Mononuclear cell (primary cell): Measurements from ENCODE around the gene CTNNAL1. TPM values are rescaled to one million over a fixed set of nuclear protein-coding genes. Genes with fewer than 3 reads are reported as not detected.
"Not testable (repeated sequence)": the region's sequence is repeated elsewhere in the genome, so short reads cannot be mapped to it uniquely, and the experiment has no call there.

Experiments used
- H3K27me3 ChIP-seq: 2 replicates; pipeline ENCODE4 v1.6.0; 2011; ENCODE audit warnings: low read length, control low read depth; ENCODE audit not compliant: insufficient read depth
- H3K4me1 ChIP-seq: 2 replicates; pipeline ENCODE4 v1.5.1; 2011; ENCODE audit warnings: mild to moderate bottlenecking, low read length, control low read depth; ENCODE audit not compliant: insufficient read depth
- H3K4me3 ChIP-seq: 2 replicates; pipeline ENCODE4 v1.5.1; 2011; ENCODE audit warnings: mild to moderate bottlenecking, low read length, moderate library complexity
- H3K9me3 ChIP-seq: 2 replicates; pipeline ENCODE4 v1.5.1; 2011; ENCODE audit warnings: low read depth, mild to moderate bottlenecking, control low read depth, low read length
- total RNA-seq: library from RNA; depleted of rRNA; stranded (reverse); fragments of >200 nt; gene quantifications from one replicate; pipeline ENCODE4 v1.2.3, GENCODE V29; 2012

The CTNNAL1 gene
- 4.3 TPM for total RNA-seq

GRCh38 chr9:109012876-109013678 is at the start of gene CTNNAL1:
Gene CTNNAL1 (minus strand): TSS chr9:109013499. CDS start chr9:109013442, 57 bp downstream.
- no peaks in the 10 kb centered on the region for H3K9me3 ChIP-seq
- peak within 1 kb of the TSS; percentile 62 for H3K4me3 ChIP-seq
- no peaks in the 10 kb centered on the region for H3K27me3 ChIP-seq
- H3K4me1 ChIP-seq: peaks cover 21% of the 10 kb centered on the region

GRCh38 chr9:109062543-109062942 is 49.2 kb upstream of the CTNNAL1 start:
- Histone ChIP-seq H3K27me3 (no peaks in the 10 kb centered on the region), H3K4me1 (no peaks in the 10 kb centered on the region), H3K9me3 (no peaks in the 10 kb centered on the region), H3K4me3 (no peak overlapping the region)

- H3K4me3 ChIP-seq: no peak overlapping the region
- H3K9me3 ChIP-seq: no peaks in the 10 kb centered on the region
- no peaks in the 10 kb centered on the region for H3K27me3 ChIP-seq
- no peaks in the 10 kb centered on the region for H3K4me1 ChIP-seq
Observed at GRCh38 chr9:109060191-109060590, 46.9 kb upstream of the CTNNAL1 start.

GRCh38 chr9:109053121-109053520 is 39.8 kb upstream of the CTNNAL1 start:
- not testable (repeated sequence) for H3K27me3 ChIP-seq, H3K4me1 ChIP-seq, H3K4me3 ChIP-seq, H3K9me3 ChIP-seq

- Histone ChIP-seq H3K4me1 (no peaks in the 10 kb centered on the region), H3K4me3 (no peak overlapping the region), H3K27me3 (no peaks in the 10 kb centered on the region), H3K9me3 (no peaks in the 10 kb centered on the region)
Observed at GRCh38 chr9:109052416-109052815, 39.1 kb upstream of the CTNNAL1 start.

- Histone ChIP-seq H3K9me3 (no peaks in the 10 kb centered on the region), H3K4me3 (no peak overlapping the region), H3K27me3 (no peaks in the 10 kb centered on the region), H3K4me1 (no peaks in the 10 kb centered on the region)
Observed at GRCh38 chr9:109051733-109052132, 38.4 kb upstream of the CTNNAL1 start.

- H3K9me3 ChIP-seq: no peaks in the 10 kb centered on the region
- H3K4me3 ChIP-seq: no peak overlapping the region
- no peaks in the 10 kb centered on the region for H3K4me1 ChIP-seq
- no peaks in the 10 kb centered on the region for H3K27me3 ChIP-seq
Observed at GRCh38 chr9:109050444-109050843, 37.1 kb upstream of the CTNNAL1 start.

GRCh38 chr9:109048822-109049221 is 35.5 kb upstream of the CTNNAL1 start:
- Histone ChIP-seq H3K9me3 (no peaks in the 10 kb centered on the region), H3K4me3 (no peak overlapping the region), H3K27me3 (no peaks in the 10 kb centered on the region), H3K4me1 (no peaks in the 10 kb centered on the region)

GRCh38 chr9:109047259-109047658 is 34.0 kb upstream of the CTNNAL1 start:
- H3K9me3 ChIP-seq: no peaks in the 10 kb centered on the region
- no peaks in the 10 kb centered on the region for H3K4me1 ChIP-seq
- H3K4me3 ChIP-seq: no peak overlapping the region
- no peaks in the 10 kb centered on the region for H3K27me3 ChIP-seq

GRCh38 chr9:109046346-109046745 is 33.0 kb upstream of the CTNNAL1 start:
- H3K4me1 ChIP-seq: no peaks in the 10 kb centered on the region
- H3K9me3 ChIP-seq: no peaks in the 10 kb centered on the region
- no peaks in the 10 kb centered on the region for H3K27me3 ChIP-seq
- H3K4me3 ChIP-seq: no peak overlapping the region

- no peaks in the 10 kb centered on the region for H3K9me3 ChIP-seq
- no peaks in the 10 kb centered on the region for H3K4me1 ChIP-seq
- H3K4me3 ChIP-seq: no peak overlapping the region
- no peaks in the 10 kb centered on the region for H3K27me3 ChIP-seq
Observed at GRCh38 chr9:109043578-109043977, 30.3 kb upstream of the CTNNAL1 start.

GRCh38 chr9:109040571-109040970 is 27.3 kb upstream of the CTNNAL1 start:
- H3K4me1 ChIP-seq: no peaks in the 10 kb centered on the region
- no peaks in the 10 kb centered on the region for H3K27me3 ChIP-seq
- no peaks in the 10 kb centered on the region for H3K9me3 ChIP-seq
- H3K4me3 ChIP-seq: no peak overlapping the region

GRCh38 chr9:109039539-109039938 is 26.2 kb upstream of the CTNNAL1 start:
- no peaks in the 10 kb centered on the region for H3K9me3 ChIP-seq
- H3K4me3 ChIP-seq: no peak overlapping the region

GRCh38 chr9:109037946-109038715 is 24.8 kb upstream of the CTNNAL1 start:
- no peaks in the 10 kb centered on the region for H3K4me1 ChIP-seq
- H3K27me3 ChIP-seq: no peaks in the 10 kb centered on the region
- H3K4me3 ChIP-seq: no peak overlapping the region
- no peaks in the 10 kb centered on the region for H3K9me3 ChIP-seq

More at GRCh38 chr9:109039539-109039938, 26.2 kb upstream of the CTNNAL1 start:
- no peaks in the 10 kb centered on the region for H3K4me1 ChIP-seq
- no peaks in the 10 kb centered on the region for H3K27me3 ChIP-seq

- Histone ChIP-seq H3K9me3 (no peaks in the 10 kb centered on the region), H3K4me3 (no peak overlapping the region), H3K27me3 (no peaks in the 10 kb centered on the region), H3K4me1 (no peaks in the 10 kb centered on the region)
Observed at GRCh38 chr9:109036744-109037680, 23.7 kb upstream of the CTNNAL1 start.
